Panc1 (cell line): ENCODE measurements around the gene APMAP. TPM values are rescaled to one million over a fixed set of nuclear protein-coding genes. Genes with fewer than 3 reads are reported as not detected.

ENCODE experiments used
- ATAC-seq: fragments of 200-7000 bp; cut with Tn5 transposase; 2 replicates; pipeline ENCODE4 v1.9.1; 2020; ENCODE audit warnings: mild to moderate bottlenecking, moderate library complexity
- BruUV-seq: library from RNA; stranded (reverse); fragments of 400-500 nt; replicated peaks from 2 replicates; lab custom pipeline; 2021; lab: Mats Ljungman, UMichigan
- CTCF ChIA-PET: fragments of 300-600 bp; sonication (Branson Sonifier 250); formaldehyde crosslinking; loops from one replicate; lab custom pipeline; 2022; ENCODE audit warnings: antibody characterized with exemption; lab: Charles Lee
- POLR2A ChIA-PET: fragments of 300-600 bp; sonication (Branson Sonifier 250); formaldehyde crosslinking; loops from one replicate; lab custom pipeline; 2022; ENCODE audit warnings: antibody characterized with exemption; lab: Charles Lee
- DNase-seq: peaks from one replicate; pipeline ENCODE4 v3.0.0-alpha.2; 2010; ENCODE audit warnings: low read depth, low spot score
- H3K27ac ChIP-seq: 2 replicates; pipeline ENCODE4 v1.5.1; 2011; ENCODE audit warnings: mild to moderate bottlenecking, low read length, inconsistent platforms
- H3K27me3 ChIP-seq: fragments of 200-500 bp; sonication (Bioruptor generic); 2 replicates; pipeline ENCODE4 v1.6.0; 2014; ENCODE audit warnings: low read length, inconsistent platforms; ENCODE audit not compliant: control insufficient read depth, insufficient read depth
- H3K36me3 ChIP-seq: fragments of 200-500 bp; sonication (Bioruptor generic); 2 replicates; pipeline ENCODE4 v1.5.1; 2014; ENCODE audit warnings: inconsistent platforms, mild to moderate bottlenecking, low read length, moderate library complexity; ENCODE audit not compliant: control insufficient read depth, insufficient read depth
- H3K4me1 ChIP-seq: 2 replicates; pipeline ENCODE4 v1.5.1; 2011; ENCODE audit warnings: inconsistent platforms, mild to moderate bottlenecking, low read length, moderate library complexity; ENCODE audit not compliant: control insufficient read depth, insufficient read depth
- H3K4me3 ChIP-seq, 2 experiments: 2 replicates each; pipeline ENCODE4 v1.5.1; 2011 to 2012; ENCODE audit warnings: low read depth in 2 of 2, low read length in 2 of 2, mild to moderate bottlenecking in 2 of 2, inconsistent platforms in 1 of 2, moderate library complexity in 1 of 2
- H3K9me3 ChIP-seq: fragments of 200-500 bp; sonication (Bioruptor generic); 2 replicates; pipeline ENCODE4 v1.5.1; 2014; ENCODE audit warnings: low read depth, mild to moderate bottlenecking, inconsistent platforms, low read length, moderate library complexity; ENCODE audit not compliant: control insufficient read depth, insufficient read depth
- POLR2AphosphoS5 ChIP-seq: IDR thresholded peaks from 2 replicates; pipeline ENCODE4 v1.6.1; 2012; ENCODE audit warnings: mild to moderate bottlenecking, low read depth, low read length, moderate library complexity
- SIN3A ChIP-seq: IDR thresholded peaks from 2 replicates; pipeline ENCODE4 v1.6.1; 2012; ENCODE audit warnings: low read depth, mild to moderate bottlenecking, low read length, moderate library complexity, borderline replicate concordance; ENCODE audit not compliant: insufficient read depth
- TCF7L2 ChIP-seq: IDR thresholded peaks from 2 replicates; pipeline ENCODE4 v1.6.1; 2011; ENCODE audit warnings: mild to moderate bottlenecking, low read depth, low read length, inconsistent platforms
- in situ Hi-C: cut with HindIII; loops from 2 replicates; pipeline ENCODE4 v1.10.0; 2016; ENCODE audit warnings: low sequenced_read_pairs, low pct_unique_long_range_greater_than_20kb
- intact Hi-C: fragments of 100-400 bp; cut with micrococcal nuclease; formaldehyde crosslinking; loops from one replicate; pipeline ENCODE4 v1.10.0; 2022; ENCODE audit not compliant: unreplicated experiment
- total RNA-seq: library from RNA; stranded (reverse); gene quantifications from one replicate; pipeline ENCODE4 v1.2.1, GENCODE V29; 2021; ENCODE audit not compliant: unreplicated experiment
- TF ChIP-seq, protein P1 (sequence below): fragments of 450-650 bp; IDR thresholded peaks from 2 replicates; pipeline ENCODE4 v1.5.1; 2017; ENCODE audit warnings: mild to moderate bottlenecking
- TF ChIP-seq, protein P2 (sequence below), 2 experiments: IDR thresholded peaks; 2 replicates each; pipeline ENCODE4 v1.6.1; 2011 to 2012; ENCODE audit warnings: low read depth in 2 of 2, control low read depth in 1 of 2, low read length in 1 of 2, mild to moderate bottlenecking in 1 of 2, moderate library complexity in 1 of 2; ENCODE audit not compliant: insufficient read depth in 1 of 2

APMAP gene
- total RNA-seq, 1 experiment from 2014 or later = 165 TPM

DNA sequence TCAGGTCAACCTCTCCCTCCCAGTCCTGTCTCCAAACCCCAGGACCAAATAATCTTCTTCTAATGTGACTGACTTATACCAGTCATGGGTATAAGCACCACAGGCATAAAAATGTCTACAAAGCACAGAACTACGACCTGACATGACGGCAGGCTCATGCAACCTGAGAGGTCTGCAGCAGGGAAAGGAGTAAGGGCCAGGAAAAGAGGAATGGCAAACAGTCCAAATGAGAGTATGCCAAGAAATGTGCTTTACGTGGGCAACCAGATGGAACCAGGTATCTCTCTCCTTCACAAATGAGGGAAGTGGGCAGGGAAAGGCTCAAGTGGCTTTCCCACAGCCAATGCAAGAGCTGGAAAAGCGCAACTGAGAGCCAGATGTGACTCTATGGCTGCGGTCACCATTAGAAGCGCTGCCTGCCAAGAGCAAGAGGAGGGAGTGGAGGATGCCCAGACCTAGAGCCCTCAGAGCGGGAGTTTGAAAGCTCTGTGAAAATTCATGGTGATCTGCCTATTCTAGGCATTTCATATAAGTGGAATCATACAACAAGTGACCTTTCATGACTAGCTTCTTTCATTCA, 6.0 kb downstream of the APMAP start:
- no peak for TF ChIP-seq SIN3A
- TF ChIP-seq, protein P1, sequence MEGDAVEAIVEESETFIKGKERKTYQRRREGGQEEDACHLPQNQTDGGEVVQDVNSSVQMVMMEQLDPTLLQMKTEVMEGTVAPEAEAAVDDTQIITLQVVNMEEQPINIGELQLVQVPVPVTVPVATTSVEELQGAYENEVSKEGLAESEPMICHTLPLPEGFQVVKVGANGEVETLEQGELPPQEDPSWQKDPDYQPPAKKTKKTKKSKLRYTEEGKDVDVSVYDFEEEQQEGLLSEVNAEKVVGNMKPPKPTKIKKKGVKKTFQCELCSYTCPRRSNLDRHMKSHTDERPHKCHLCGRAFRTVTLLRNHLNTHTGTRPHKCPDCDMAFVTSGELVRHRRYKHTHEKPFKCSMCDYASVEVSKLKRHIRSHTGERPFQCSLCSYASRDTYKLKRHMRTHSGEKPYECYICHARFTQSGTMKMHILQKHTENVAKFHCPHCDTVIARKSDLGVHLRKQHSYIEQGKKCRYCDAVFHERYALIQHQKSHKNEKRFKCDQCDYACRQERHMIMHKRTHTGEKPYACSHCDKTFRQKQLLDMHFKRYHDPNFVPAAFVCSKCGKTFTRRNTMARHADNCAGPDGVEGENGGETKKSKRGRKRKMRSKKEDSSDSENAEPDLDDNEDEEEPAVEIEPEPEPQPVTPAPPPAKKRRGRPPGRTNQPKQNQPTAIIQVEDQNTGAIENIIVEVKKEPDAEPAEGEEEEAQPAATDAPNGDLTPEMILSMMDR = no peak
- TF ChIP-seq POLR2AphosphoS5 = no peak
- TF ChIP-seq, protein P2, sequence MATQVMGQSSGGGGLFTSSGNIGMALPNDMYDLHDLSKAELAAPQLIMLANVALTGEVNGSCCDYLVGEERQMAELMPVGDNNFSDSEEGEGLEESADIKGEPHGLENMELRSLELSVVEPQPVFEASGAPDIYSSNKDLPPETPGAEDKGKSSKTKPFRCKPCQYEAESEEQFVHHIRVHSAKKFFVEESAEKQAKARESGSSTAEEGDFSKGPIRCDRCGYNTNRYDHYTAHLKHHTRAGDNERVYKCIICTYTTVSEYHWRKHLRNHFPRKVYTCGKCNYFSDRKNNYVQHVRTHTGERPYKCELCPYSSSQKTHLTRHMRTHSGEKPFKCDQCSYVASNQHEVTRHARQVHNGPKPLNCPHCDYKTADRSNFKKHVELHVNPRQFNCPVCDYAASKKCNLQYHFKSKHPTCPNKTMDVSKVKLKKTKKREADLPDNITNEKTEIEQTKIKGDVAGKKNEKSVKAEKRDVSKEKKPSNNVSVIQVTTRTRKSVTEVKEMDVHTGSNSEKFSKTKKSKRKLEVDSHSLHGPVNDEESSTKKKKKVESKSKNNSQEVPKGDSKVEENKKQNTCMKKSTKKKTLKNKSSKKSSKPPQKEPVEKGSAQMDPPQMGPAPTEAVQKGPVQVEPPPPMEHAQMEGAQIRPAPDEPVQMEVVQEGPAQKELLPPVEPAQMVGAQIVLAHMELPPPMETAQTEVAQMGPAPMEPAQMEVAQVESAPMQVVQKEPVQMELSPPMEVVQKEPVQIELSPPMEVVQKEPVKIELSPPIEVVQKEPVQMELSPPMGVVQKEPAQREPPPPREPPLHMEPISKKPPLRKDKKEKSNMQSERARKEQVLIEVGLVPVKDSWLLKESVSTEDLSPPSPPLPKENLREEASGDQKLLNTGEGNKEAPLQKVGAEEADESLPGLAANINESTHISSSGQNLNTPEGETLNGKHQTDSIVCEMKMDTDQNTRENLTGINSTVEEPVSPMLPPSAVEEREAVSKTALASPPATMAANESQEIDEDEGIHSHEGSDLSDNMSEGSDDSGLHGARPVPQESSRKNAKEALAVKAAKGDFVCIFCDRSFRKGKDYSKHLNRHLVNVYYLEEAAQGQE (IDR thresholded peaks at IDR 0.05; ENCODE audit: insufficient read depth in 1 of 2, low read depth in 2 of 2, low read length in 1 of 2) = no peak
- TF ChIP-seq TCF7L2 = no peak
- ChIA-PET CTCF (no interaction called here), POLR2A (no interaction called here)
- intact Hi-C loops (no loop called here), in situ Hi-C loops (no loop called here)
- Histone ChIP-seq H3K36me3 (no peaks in the 10 kb centered on the region; the same call in 1 of the 2 replicates), H3K9me3 (no peaks in the 10 kb centered on the region), H3K27me3 (no peaks in the 10 kb centered on the region), H3K27ac (no peak overlapping the region), H3K4me3 (no peak overlapping the region), H3K4me1 (peaks cover 17% of the 10 kb centered on the region)
- ATAC-seq (no peak), DNase-seq (no peak)
- no TSS peak for BruUV-seq

DNA sequence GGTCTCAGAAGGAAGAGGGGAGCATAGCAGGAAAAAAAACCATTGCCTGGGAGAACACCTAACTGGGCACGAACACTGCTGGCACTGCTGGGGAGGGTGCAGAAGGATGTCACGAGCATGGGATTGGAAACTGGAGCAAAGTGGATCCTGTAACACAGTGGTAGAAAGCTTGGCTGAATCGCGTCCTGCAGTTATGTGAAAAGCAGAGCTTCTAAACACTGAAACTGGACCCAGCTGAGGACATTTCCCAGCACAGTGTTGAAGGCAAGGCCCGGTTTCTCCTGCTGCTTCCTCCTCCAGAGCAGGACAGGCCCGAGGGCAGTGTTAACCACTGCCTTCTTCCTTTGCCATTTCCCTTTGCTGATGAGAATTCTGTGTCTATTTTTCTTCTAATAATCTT, 6.7 kb downstream of the APMAP start:
- Histone ChIP-seq H3K27me3 (no peaks in the 10 kb centered on the region), H3K4me3 (no peak overlapping the region), H3K27ac (no peak overlapping the region), H3K9me3 (peaks cover 4% of the 10 kb centered on the region; the same call in 1 of the 2 replicates), H3K4me1 (peaks cover 10% of the 10 kb centered on the region), H3K36me3 (peaks cover 2% of the 10 kb centered on the region; the same call in 1 of the 2 replicates)
- TF ChIP-seq, protein P1 = no peak
- TF ChIP-seq TCF7L2 (no peak), POLR2AphosphoS5 (no peak), SIN3A (no peak)
- TF ChIP-seq, protein P2 (IDR thresholded peaks at IDR 0.05; ENCODE audit: insufficient read depth in 1 of 2, low read depth in 2 of 2, low read length in 1 of 2) = no peak
- 0 out of 2 replicates have a peak, but pooled peaks have one; percentile 23 for ATAC-seq
- ChIA-PET CTCF (no interaction called here), POLR2A (no interaction called here)
- BruUV-seq = no TSS peak
- in situ Hi-C loops = no loop called here
- DNase-seq = no peak
- intact Hi-C loops = no loop called here
